Measurements from ENCODE around the gene PLA2G15.

The PLA2G15 gene, protein sequence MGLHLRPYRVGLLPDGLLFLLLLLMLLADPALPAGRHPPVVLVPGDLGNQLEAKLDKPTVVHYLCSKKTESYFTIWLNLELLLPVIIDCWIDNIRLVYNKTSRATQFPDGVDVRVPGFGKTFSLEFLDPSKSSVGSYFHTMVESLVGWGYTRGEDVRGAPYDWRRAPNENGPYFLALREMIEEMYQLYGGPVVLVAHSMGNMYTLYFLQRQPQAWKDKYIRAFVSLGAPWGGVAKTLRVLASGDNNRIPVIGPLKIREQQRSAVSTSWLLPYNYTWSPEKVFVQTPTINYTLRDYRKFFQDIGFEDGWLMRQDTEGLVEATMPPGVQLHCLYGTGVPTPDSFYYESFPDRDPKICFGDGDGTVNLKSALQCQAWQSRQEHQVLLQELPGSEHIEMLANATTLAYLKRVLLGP

GRCh38 chr16:68244903-68245853, at the start of gene PLA2G15:
TSS of gene PLA2G15 (plus strand) at chr16:68245373. CDS start at chr16:68245427, 54 bp downstream.
- Mint-ChIP-seq H3K27ac (peak within 1 kb of the TSS; percentile 87), H3K9me3 (no peaks in the 10 kb centered on the region), H3K4me3 (peak within 1 kb of the TSS; percentile 99), H3K36me3 (peaks cover 5% of the 10 kb centered on the region), H3K27me3 (no peaks in the 10 kb centered on the region), H3K4me1 (peaks cover 28% of the 10 kb centered on the region)
- ATAC-seq (ENCODE audit: low read depth), result peak; percentile 97
- peak; percentile 93 to 94 for DNase-seq (ENCODE audit: low spot score in 2 of 2)

GRCh38 chr16:68197250-68197649, 47.9 kb upstream of the PLA2G15 start:
- H3K27ac Mint-ChIP-seq, result no peak overlapping the region
- ATAC-seq (ENCODE audit: low read depth) (no peak), DNase-seq (ENCODE audit: low spot score in 2 of 2) (no peak)
- no peak overlapping the region for H3K4me3 Mint-ChIP-seq
- peaks cover 17% of the 10 kb centered on the region for H3K4me1 Mint-ChIP-seq
- no peaks in the 10 kb centered on the region for H3K27me3 Mint-ChIP-seq
- H3K36me3 Mint-ChIP-seq, result peaks cover 12% of the 10 kb centered on the region
- H3K9me3 Mint-ChIP-seq, result no peaks in the 10 kb centered on the region

GRCh38 chr16:68200088-68200783, 44.9 kb upstream of the PLA2G15 start:
- no peak overlapping the region for H3K4me3 Mint-ChIP-seq
- peaks cover 4% of the 10 kb centered on the region for H3K4me1 Mint-ChIP-seq
- no peaks in the 10 kb centered on the region for H3K27me3 Mint-ChIP-seq
- H3K36me3 Mint-ChIP-seq, result peaks cover 4% of the 10 kb centered on the region
- ATAC-seq (ENCODE audit: low read depth), result peak; percentile 22
- no peak for DNase-seq (ENCODE audit: low spot score in 2 of 2)
- no peaks in the 10 kb centered on the region for H3K9me3 Mint-ChIP-seq
- H3K27ac Mint-ChIP-seq, result peak overlapping the region; percentile 82

DNA sequence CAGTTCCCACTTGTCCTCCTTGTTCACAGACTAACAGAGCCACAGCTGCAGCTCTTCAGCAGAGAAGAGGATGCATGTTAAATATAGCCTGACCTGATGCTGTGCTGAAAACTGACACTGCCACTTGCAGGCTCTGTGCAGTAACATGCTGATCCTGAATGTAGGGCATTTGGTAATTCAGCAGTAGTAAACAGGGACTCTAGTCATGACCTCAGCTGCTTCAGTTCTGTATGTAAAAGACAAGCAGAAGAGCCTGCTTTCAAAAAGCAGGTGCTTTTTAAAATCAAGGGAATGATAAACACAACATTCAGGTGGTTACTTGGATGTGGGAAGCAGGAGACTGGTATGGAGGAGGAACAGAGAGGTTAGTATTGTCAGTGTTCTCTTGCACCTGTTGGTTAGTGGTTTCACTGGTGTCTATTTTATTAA, 43.1 kb upstream of the PLA2G15 start:
- no peak for ATAC-seq (ENCODE audit: low read depth)
- H3K36me3 Mint-ChIP-seq, result peaks cover 5% of the 10 kb centered on the region

DNA sequence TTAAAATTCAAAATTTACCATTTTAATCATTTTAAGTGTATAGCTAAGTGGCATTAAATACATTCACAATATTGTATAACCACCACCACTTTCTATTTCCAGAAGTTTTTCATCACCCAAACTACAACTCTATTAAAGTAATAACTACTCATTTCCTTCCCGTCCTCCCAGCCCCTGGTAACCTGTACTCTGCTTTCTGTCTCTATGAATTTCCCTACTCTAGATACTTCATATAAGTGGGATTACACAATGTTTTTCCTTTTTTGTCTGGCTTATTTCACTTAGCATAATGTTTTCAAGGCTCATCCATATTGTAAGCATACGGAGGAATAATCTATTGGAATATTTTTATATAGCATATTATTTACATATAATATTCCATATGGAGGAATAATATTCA, 38.9 kb upstream of the PLA2G15 start:
- ATAC-seq (ENCODE audit: low read depth) (no peak), DNase-seq (ENCODE audit: low spot score in 2 of 2) (no peak)
- no peaks in the 10 kb centered on the region for H3K9me3 Mint-ChIP-seq
- no peak overlapping the region for H3K27ac Mint-ChIP-seq
- no peak overlapping the region for H3K4me3 Mint-ChIP-seq
- H3K27me3 Mint-ChIP-seq, result no peaks in the 10 kb centered on the region
- H3K36me3 Mint-ChIP-seq, result peaks cover 5% of the 10 kb centered on the region
- H3K4me1 Mint-ChIP-seq, result no peaks in the 10 kb centered on the region

More for the DNA sequence above, 43.1 kb upstream of the PLA2G15 start:
- peaks cover 4% of the 10 kb centered on the region for H3K4me1 Mint-ChIP-seq
- no peak overlapping the region for H3K27ac Mint-ChIP-seq
- no peak overlapping the region for H3K4me3 Mint-ChIP-seq
- no peak for DNase-seq (ENCODE audit: low spot score in 2 of 2)
- no peaks in the 10 kb centered on the region for H3K9me3 Mint-ChIP-seq
- no peaks in the 10 kb centered on the region for H3K27me3 Mint-ChIP-seq

GRCh38 chr16:68214726-68215125, 30.4 kb upstream of the PLA2G15 start:
- H3K27ac Mint-ChIP-seq, result no peak overlapping the region
- peaks cover 3% of the 10 kb centered on the region for H3K4me1 Mint-ChIP-seq
- DNase-seq (ENCODE audit: low spot score in 2 of 2), result no peak
- H3K9me3 Mint-ChIP-seq, result no peaks in the 10 kb centered on the region
- no peak for ATAC-seq (ENCODE audit: low read depth)
- H3K4me3 Mint-ChIP-seq, result no peak overlapping the region
- H3K36me3 Mint-ChIP-seq, result peaks cover 6% of the 10 kb centered on the region
- no peaks in the 10 kb centered on the region for H3K27me3 Mint-ChIP-seq

- Mint-ChIP-seq H3K9me3 (no peaks in the 10 kb centered on the region), H3K36me3 (peaks cover 6% of the 10 kb centered on the region)
Observed at GRCh38 chr16:68215302-68215701, 29.9 kb upstream of the PLA2G15 start.

GRCh38 chr16:68216240-68216639, 28.9 kb upstream of the PLA2G15 start:
- H3K9me3 Mint-ChIP-seq, result no peaks in the 10 kb centered on the region
- DNase-seq (ENCODE audit: low spot score in 2 of 2), result no peak
- H3K27ac Mint-ChIP-seq, result no peak overlapping the region
- no peak overlapping the region for H3K4me3 Mint-ChIP-seq
- no peaks in the 10 kb centered on the region for H3K27me3 Mint-ChIP-seq
- ATAC-seq (ENCODE audit: low read depth), result no peak
- peaks cover 5% of the 10 kb centered on the region for H3K4me1 Mint-ChIP-seq
- peaks cover 8% of the 10 kb centered on the region for H3K36me3 Mint-ChIP-seq

More at GRCh38 chr16:68215302-68215701, 29.9 kb upstream of the PLA2G15 start:
- Mint-ChIP-seq H3K27me3 (no peaks in the 10 kb centered on the region), H3K4me1 (peaks cover 3% of the 10 kb centered on the region), H3K4me3 (no peak overlapping the region), H3K27ac (peak overlapping the region; percentile 67)
- ATAC-seq (ENCODE audit: low read depth) (no peak), DNase-seq (ENCODE audit: low spot score in 2 of 2) (no peak)

GRCh38 chr16:68217506-68217905, 27.7 kb upstream of the PLA2G15 start:
- no peak overlapping the region for H3K27ac Mint-ChIP-seq
- peaks cover 5% of the 10 kb centered on the region for H3K4me1 Mint-ChIP-seq
- no peak for ATAC-seq (ENCODE audit: low read depth)
- DNase-seq (ENCODE audit: low spot score in 2 of 2), result no peak
- H3K36me3 Mint-ChIP-seq, result peaks cover 15% of the 10 kb centered on the region
- no peaks in the 10 kb centered on the region for H3K9me3 Mint-ChIP-seq
- H3K4me3 Mint-ChIP-seq, result no peak overlapping the region
- no peaks in the 10 kb centered on the region for H3K27me3 Mint-ChIP-seq

DNA sequence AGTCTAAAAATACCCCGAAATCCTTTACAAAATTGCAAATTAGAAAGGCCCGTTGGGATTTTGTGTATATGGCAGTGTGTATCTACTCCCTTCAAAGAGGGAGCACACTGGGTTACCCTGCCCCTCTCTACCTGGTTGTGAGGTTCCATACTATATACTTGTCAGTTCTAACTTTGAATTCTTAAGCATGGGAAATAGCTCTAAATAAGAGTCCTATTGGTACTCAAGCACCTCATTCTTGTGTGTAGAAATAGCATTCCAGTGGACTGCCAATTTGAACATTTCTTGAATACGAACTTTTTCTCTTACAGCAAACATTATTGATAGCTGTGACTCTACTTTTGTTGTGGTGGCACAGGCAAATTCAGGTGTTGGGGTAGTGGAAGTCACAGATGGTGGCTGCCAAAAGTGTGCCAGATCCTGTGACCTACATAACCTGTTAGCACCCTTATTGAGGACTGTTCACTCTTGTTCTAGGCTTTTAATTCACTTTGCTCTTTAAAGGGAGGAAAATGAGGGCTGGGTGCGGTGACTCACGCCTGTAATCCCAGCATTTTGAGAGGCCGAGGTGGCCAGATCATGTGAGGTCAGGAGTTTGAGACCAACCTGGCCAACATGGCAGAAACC, 25.3 kb upstream of the PLA2G15 start:
- peaks cover 5% of the 10 kb centered on the region for H3K4me1 Mint-ChIP-seq
- H3K27ac Mint-ChIP-seq, result no peak overlapping the region
- peaks cover 15% of the 10 kb centered on the region for H3K36me3 Mint-ChIP-seq
- DNase-seq (ENCODE audit: low spot score in 2 of 2) (no peak), ATAC-seq (ENCODE audit: low read depth) (no peak)
- no peaks in the 10 kb centered on the region for H3K9me3 Mint-ChIP-seq
- H3K4me3 Mint-ChIP-seq, result no peak overlapping the region
- no peaks in the 10 kb centered on the region for H3K27me3 Mint-ChIP-seq

DNA sequence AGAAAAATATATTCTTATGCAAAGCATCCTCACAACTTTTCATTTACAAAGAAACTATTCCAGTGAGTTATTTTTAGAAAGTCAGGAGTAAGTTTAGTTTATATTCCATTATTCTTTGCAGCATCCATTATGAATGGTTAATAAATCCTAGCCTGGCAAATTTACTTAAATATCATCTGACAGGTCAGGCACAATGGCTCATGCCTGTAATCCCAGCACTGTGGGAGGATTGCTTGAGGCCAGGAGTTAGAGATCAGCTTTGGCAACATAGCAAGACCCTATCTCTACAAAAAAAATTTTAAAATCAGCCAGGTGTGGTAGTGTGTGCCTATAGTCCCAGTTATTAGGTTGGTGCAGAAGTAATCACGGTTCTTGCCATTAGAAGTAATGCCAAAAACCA, 22.1 kb upstream of the PLA2G15 start:
- no peak overlapping the region for H3K27ac Mint-ChIP-seq
- no peak overlapping the region for H3K4me3 Mint-ChIP-seq
- peaks cover 16% of the 10 kb centered on the region for H3K4me1 Mint-ChIP-seq
- ATAC-seq (ENCODE audit: low read depth) (no peak), DNase-seq (ENCODE audit: low spot score in 2 of 2) (no peak)
- H3K36me3 Mint-ChIP-seq, result peaks cover 10% of the 10 kb centered on the region
- no peaks in the 10 kb centered on the region for H3K9me3 Mint-ChIP-seq
- no peaks in the 10 kb centered on the region for H3K27me3 Mint-ChIP-seq

DNA sequence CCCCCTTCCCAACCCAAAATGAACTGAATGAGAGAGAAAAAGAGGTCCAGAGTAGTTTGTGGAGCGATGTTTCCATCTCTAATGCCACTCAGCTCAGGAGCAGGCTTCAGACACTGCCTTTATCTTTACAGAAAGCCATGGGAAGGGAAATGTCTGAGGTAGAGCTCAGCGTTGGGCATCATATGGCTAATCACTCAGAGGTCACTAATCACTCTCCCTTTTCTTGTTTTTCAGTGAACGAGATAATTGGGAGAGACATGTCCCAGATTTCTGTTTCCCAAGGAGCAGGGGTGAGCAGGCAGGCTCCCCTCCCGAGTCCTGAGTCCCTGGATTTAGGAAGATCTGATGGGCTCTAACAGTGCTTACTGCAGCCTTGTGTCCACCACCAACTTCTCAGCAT, 19.1 kb upstream of the PLA2G15 start:
- no peak for ATAC-seq (ENCODE audit: low read depth)
- H3K36me3 Mint-ChIP-seq, result peaks cover 9% of the 10 kb centered on the region
- no peaks in the 10 kb centered on the region for H3K9me3 Mint-ChIP-seq
- H3K27me3 Mint-ChIP-seq, result no peaks in the 10 kb centered on the region
- H3K4me3 Mint-ChIP-seq, result no peak overlapping the region
- peak overlapping the region; percentile 67 for H3K27ac Mint-ChIP-seq
- peaks cover 17% of the 10 kb centered on the region for H3K4me1 Mint-ChIP-seq
- no peak for DNase-seq (ENCODE audit: low spot score in 2 of 2)

DNA sequence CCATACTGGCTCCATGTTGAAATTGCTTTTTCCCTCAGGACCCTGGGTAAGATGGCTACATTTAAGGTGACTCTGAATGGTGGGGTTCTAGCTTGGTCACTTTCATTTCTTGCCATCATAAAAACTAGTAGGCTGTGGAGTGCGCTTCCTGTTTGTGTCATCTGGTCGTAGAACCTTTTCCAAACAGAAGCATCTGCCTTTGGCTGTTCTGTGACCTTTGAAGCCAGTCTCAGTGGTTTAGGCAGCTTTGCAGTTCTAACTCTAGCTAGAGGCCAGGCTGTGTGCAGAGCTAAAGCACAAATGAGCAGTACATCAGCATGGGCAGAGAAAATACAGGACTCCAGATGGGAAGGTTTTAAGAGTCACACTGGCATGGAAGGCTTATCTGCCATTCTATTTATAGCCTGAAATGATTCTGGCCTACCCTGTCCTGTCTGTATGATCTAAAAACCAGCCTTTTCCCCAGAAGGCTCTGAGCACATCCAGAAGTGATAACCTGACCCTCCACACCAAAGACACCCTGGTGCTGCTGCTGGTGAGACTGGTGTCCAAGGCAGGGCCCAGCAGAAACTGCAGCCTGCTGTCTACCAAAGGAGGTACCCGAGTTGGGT, 17.9 kb upstream of the PLA2G15 start:
- H3K4me1 Mint-ChIP-seq, result peaks cover 17% of the 10 kb centered on the region
- ATAC-seq (ENCODE audit: low read depth) (peak; percentile 29), DNase-seq (ENCODE audit: low spot score in 2 of 2) (no peak)
- H3K27me3 Mint-ChIP-seq, result no peaks in the 10 kb centered on the region
- H3K9me3 Mint-ChIP-seq, result no peaks in the 10 kb centered on the region
- no peak overlapping the region for H3K4me3 Mint-ChIP-seq
- H3K36me3 Mint-ChIP-seq, result peaks cover 4% of the 10 kb centered on the region
- peak overlapping the region; percentile 72 for H3K27ac Mint-ChIP-seq
